Breast epithelium (tissue), 3 donors: ENCODE measurements around the gene PRKG1.

ENCODE experiments used
- POLR2A ChIP-seq: fragments of 450-650 bp; IDR thresholded peaks from one replicate; pipeline ENCODE4 v1.6.1; 2016; ENCODE audit warnings: antibody characterized with exemption, mild to moderate bottlenecking, moderate library complexity
- POLR2AphosphoS5 ChIP-seq, 3 donors: sonication (generic); formaldehyde crosslinking; IDR thresholded peaks; one replicate each; pipeline ENCODE4 v1.6.1; 2017; ENCODE audit warnings: antibody characterized with exemption in 3 of 3

GRCh38 chr10:51087114-51087513 is 12.8 kb downstream of the PRKG1 start:
- TF ChIP-seq POLR2A = no peak
- no peak for TF ChIP-seq POLR2AphosphoS5 (IDR thresholded peaks at IDR 0.05)
